Measurements from ENCODE around the gene CALML6. TPM values are rescaled to one million over a fixed set of nuclear protein-coding genes. Genes with fewer than 3 reads are reported as not detected.

Gene CALML6
- total and polyA plus RNA-seq, 2 of the 8 experiments (the other 6 are each of a cell fraction or from before 2014, with no cell fraction given) = 0.54 to 1.3 TPM

GRCh38 chr1:1954015-1954414 lies 39.0 kb downstream of the CALML6 start:
- H3K23me2 ChIP-seq (ENCODE audit: low read depth, low read length) = no peaks in the 10 kb centered on the region
- H3K14ac ChIP-seq (ENCODE audit: insufficient read length) = no peak overlapping the region
- H2AK5ac ChIP-seq (ENCODE audit: low read depth, low read length) = no peak overlapping the region
- peaks cover 0 to 1% of the 10 kb centered on the region in 2 experiments for H4K20me1 ChIP-seq (replicated peaks in 1 of 2; ENCODE audit: control insufficient read depth in 1 of 2, insufficient read depth in 2 of 2, low read length in 2 of 2)
- FAIRE-seq (no peak), DNase-seq (ENCODE audit: low read depth in 1 of 2, low spot score in 2 of 2) (no peak)
- no peak overlapping the region for H3K23ac ChIP-seq (ENCODE audit: insufficient read length)
- POLR2A ChIA-PET (ENCODE audit: partially characterized antibody) = no interaction called here
- H3K27ac ChIP-seq (ENCODE audit: low read depth, low read length) = no peak overlapping the region
- no peak overlapping the region for H2BK15ac ChIP-seq (ENCODE audit: low read length)
- no peak overlapping the region for H4K91ac ChIP-seq (replicated peaks; ENCODE audit: insufficient read length, low read length)
- H3K79me1 ChIP-seq (ENCODE audit: low read depth, low read length) = no peaks in the 10 kb centered on the region
- no peak overlapping the region for H4K8ac ChIP-seq (ENCODE audit: extremely low read depth, insufficient read depth, low read length)
- no peak overlapping the region for H2AFZ ChIP-seq (ENCODE audit: low read length)
- H4K5ac ChIP-seq (ENCODE audit: insufficient read length, low read depth, low read length) = no peak overlapping the region
- H3K9ac ChIP-seq (replicated peaks in 1 of 4; ENCODE audit: extremely low read depth in 1 of 4, low read depth in 3 of 4, low read length in 3 of 4) = no peak overlapping the region
- no peak overlapping the region for H3K18ac ChIP-seq (ENCODE audit: extremely low read depth, low read length)
- H3K56ac ChIP-seq (replicated peaks; ENCODE audit: insufficient read length, low read depth, low read length) = no peak overlapping the region
- no peak overlapping the region for H2BK5ac ChIP-seq (ENCODE audit: low read depth, low read length)
- no peak overlapping the region for H2BK20ac ChIP-seq (ENCODE audit: low read length)
- TF ChIP-seq RBBP5 (IDR thresholded peaks at IDR 0.05; ENCODE audit: borderline replicate concordance, low read depth, low read length) = no peak
- TF ChIP-seq TBP (IDR thresholded peaks at IDR 0.05; ENCODE audit: low read depth, low read length) = no peak
- TF ChIP-seq JUND (IDR thresholded peaks at IDR 0.05; ENCODE audit: low read length) = no peak
- no peak for TF ChIP-seq SIN3A (conservative IDR thresholded peaks at IDR 0.05 in 1 of 2, IDR thresholded peaks at IDR 0.05 in 1 of 2; ENCODE audit: low read depth in 1 of 2, low read length in 2 of 2)
- no peak for TF ChIP-seq TCF12 (IDR thresholded peaks at IDR 0.05; ENCODE audit: low read depth, low read length)
- no peak for TF ChIP-seq ZNF274 (IDR thresholded peaks at IDR 0.05; ENCODE audit: borderline replicate concordance, extremely low read depth, low read length)
- TF ChIP-seq KDM1A (IDR thresholded peaks at IDR 0.05; ENCODE audit: borderline replicate concordance, low read length) = no peak
- no peak for TF ChIP-seq E2F6 (IDR thresholded peaks at IDR 0.05)
- no peak for TF ChIP-seq CREB1 (IDR thresholded peaks at IDR 0.05)
- TF ChIP-seq ATF2 (IDR thresholded peaks at IDR 0.05; ENCODE audit: low read length) = no peak
- TF ChIP-seq HDAC2 (IDR thresholded peaks at IDR 0.05; ENCODE audit: borderline replicate concordance in 1 of 2, low read depth in 2 of 2, low read length in 2 of 2) = no peak
- H3K27me3 ChIP-seq (replicated peaks in 1 of 4; ENCODE audit: control insufficient read depth in 3 of 4, extremely low read depth in 1 of 4, insufficient read depth in 3 of 4, low read length in 3 of 4) = no peaks in the 10 kb centered on the region; a peak in 1 of 7 replicates
- no peaks in the 10 kb centered on the region for H3K4me1 ChIP-seq (replicated peaks in 1 of 4; ENCODE audit: control insufficient read depth in 3 of 4, insufficient read depth in 4 of 4, low read length in 3 of 4)
- H3K4me2 ChIP-seq (ENCODE audit: insufficient read depth in 1 of 2, low read depth in 2 of 2, low read length in 2 of 2) = no peak overlapping the region
- no peak overlapping the region for H2BK120ac ChIP-seq (replicated peaks; ENCODE audit: low read depth, low read length)
- H3K79me2 ChIP-seq (ENCODE audit: control insufficient read depth in 1 of 2, insufficient read depth in 2 of 2, low read length in 2 of 2) = no peaks in the 10 kb centered on the region
- H2BK12ac ChIP-seq (ENCODE audit: low read depth, low read length) = no peak overlapping the region
- H3K4me3 ChIP-seq (ENCODE audit: extremely low read depth in 1 of 4, insufficient read depth in 2 of 4, low read depth in 3 of 4, low read length in 4 of 4) = no peak overlapping the region
- 91% methylated on average over 9 of the region's 9 CpGs; no CpG with 5 or more reads in 1 of the 2 experiments for WGBS, 2 experiments (ENCODE audit: extremely low coverage in 1 of 2, insufficient coverage in 1 of 2, insufficient read length in 1 of 2, insufficient replicate concordance in 2 of 2, low coverage in 1 of 2, low lambda C conversion rate in 2 of 2, missing lambda C conversion rate in 1 of 2)
- H3K36me3 ChIP-seq (ENCODE audit: control insufficient read depth in 2 of 4, insufficient read depth in 4 of 4, low read length in 3 of 4) = no peaks in the 10 kb centered on the region; a peak in 1 of 8 replicates
- H3K4ac ChIP-seq (replicated peaks; ENCODE audit: insufficient read length, low read depth, low read length) = no peak overlapping the region
- CTCF ChIA-PET (ENCODE audit: partially characterized antibody) = interaction anchor here (0.9 to 15.6 kb wide), 9 partner anchors 9 to 127 kb away, joined by 3 to 249 read pairs (median 4); partner anchors contain the start of gene PRKCZ
- H3K9me3 ChIP-seq (ENCODE audit: insufficient read depth in 2 of 2, low read depth in 1 of 2, low read length in 1 of 2) = peaks cover 0 to 5% of the 10 kb centered on the region in 2 experiments; a peak in 1 of 4 replicates
